Measurements from ENCODE around the gene NDRG4. TPM values are rescaled to one million over a fixed set of nuclear protein-coding genes. Genes with fewer than 3 reads are reported as not detected.

NDRG4 gene
- total and polyA plus RNA-seq, 2 of the 13 experiments (the other 11 are each of a cell fraction or from before 2014, with no cell fraction given), result 1.7 to 2.7 TPM

DNA sequence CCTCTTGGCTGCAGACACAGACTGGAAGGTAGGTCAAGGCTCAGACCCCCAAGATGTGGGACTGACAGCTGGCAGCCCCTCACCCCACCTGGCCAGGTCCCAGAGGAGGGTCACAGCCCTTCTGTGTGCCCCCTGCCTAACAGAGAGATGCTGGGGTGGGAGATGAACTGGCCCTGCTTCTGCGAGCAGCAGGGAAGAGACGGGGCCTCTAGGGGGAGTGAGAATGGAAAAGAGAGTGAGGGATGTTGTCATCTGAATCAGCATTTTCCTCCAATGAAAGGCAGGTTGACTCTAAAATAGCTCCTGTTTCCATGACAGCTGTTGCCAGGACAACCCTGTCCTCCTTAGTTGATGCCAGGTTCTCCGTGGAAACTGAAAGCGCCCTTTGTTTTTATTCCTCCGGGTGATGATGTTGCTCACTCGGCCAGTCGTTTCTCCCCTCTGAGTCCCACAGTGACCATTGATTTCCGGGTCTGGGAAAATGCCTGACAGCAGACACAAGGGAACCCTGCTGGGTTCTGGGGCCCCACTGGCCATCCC lies 4.9 kb upstream of the NDRG4 start:
- in situ Hi-C loops (cut with HindIII; ENCODE audit: extremely low pct_ligation_motif_present, low pct_unique_long_range_greater_than_20kb), result no loop called here
- Histone ChIP-seq H3K36me3 (replicated peaks in 1 of 2; ENCODE audit: control insufficient read depth in 1 of 2, insufficient read depth in 2 of 2, low read length in 2 of 2) (no peaks in the 10 kb centered on the region), H3K9me3 (ENCODE audit: low read length) (no peaks in the 10 kb centered on the region), H3K27me3 (ENCODE audit: control insufficient read depth in 1 of 2, insufficient read depth in 2 of 2, low read length in 2 of 2) (peaks cover 0 to 18% of the 10 kb centered on the region in 2 experiments; a peak in 2 of 5 replicates), H3K4me2 (ENCODE audit: low read depth, low read length) (no peak overlapping the region), H3K9ac (ENCODE audit: insufficient read depth, low read depth, low read length) (no peak overlapping the region), H3K27ac (ENCODE audit: extremely low read length, insufficient read depth, low read length) (no peak overlapping the region), H3K4me3 (replicated peaks in 1 of 3; ENCODE audit: insufficient read depth in 1 of 3, low read depth in 2 of 3, low read length in 3 of 3) (no peak overlapping the region), H4K20me1 (ENCODE audit: insufficient read depth, low read length) (no peaks in the 10 kb centered on the region), H3K79me2 (ENCODE audit: insufficient read depth, low read length) (no peaks in the 10 kb centered on the region), H2AFZ (ENCODE audit: low read length) (no peak overlapping the region), H3K4me1 (ENCODE audit: insufficient read depth, low read length) (peaks cover 16% of the 10 kb centered on the region)
- ATAC-seq (peak; percentile 72), FAIRE-seq (peak; percentile 97), DNase-seq (ENCODE audit: low spot score) (peak; percentile 96)
- intact Hi-C loops (cut with micrococcal nuclease; ENCODE audit: unreplicated experiment), result loop anchor here (5.0 kb wide), 1 partner anchor 262 kb away; no protein-coding TSS in a partner anchor
- 0% methylated on average over 8 of the region's 8 CpGs for WGBS (ENCODE audit: low lambda C conversion rate)
- CTCF ChIA-PET (ENCODE audit: low intra/inter-chr PET ratio, low total read pairs), result interaction anchor here (0.8 kb wide), 1 partner anchor 143 kb away, joined by 3 read pairs; no protein-coding TSS in a partner anchor
- no TSS peak for BruUV-seq (replicated peaks)
- POLR2A ChIA-PET, result no interaction called here
- TF ChIP-seq SMARCC2 (IDR thresholded peaks at IDR 0.05), result no peak
- TF ChIP-seq RFXANK (CRISPR knock-in tag; IDR thresholded peaks at IDR 0.05), result peak; percentile 86; the same call in 1 of the 2 replicates
- TF ChIP-seq CREB1 (IDR thresholded peaks at IDR 0.05), result no peak
- no peak for TF ChIP-seq CREB1 (CRISPR knock-in tag; IDR thresholded peaks at IDR 0.05)
- TF ChIP-seq SP1 (IDR thresholded peaks at IDR 0.05), result no peak
- TF ChIP-seq SP1 (CRISPR knock-in tag; IDR thresholded peaks at IDR 0.05), result no peak
- TF ChIP-seq MEIS2 (CRISPR knock-in tag; IDR thresholded peaks at IDR 0.05), result no peak
- TF ChIP-seq, protein P1, sequence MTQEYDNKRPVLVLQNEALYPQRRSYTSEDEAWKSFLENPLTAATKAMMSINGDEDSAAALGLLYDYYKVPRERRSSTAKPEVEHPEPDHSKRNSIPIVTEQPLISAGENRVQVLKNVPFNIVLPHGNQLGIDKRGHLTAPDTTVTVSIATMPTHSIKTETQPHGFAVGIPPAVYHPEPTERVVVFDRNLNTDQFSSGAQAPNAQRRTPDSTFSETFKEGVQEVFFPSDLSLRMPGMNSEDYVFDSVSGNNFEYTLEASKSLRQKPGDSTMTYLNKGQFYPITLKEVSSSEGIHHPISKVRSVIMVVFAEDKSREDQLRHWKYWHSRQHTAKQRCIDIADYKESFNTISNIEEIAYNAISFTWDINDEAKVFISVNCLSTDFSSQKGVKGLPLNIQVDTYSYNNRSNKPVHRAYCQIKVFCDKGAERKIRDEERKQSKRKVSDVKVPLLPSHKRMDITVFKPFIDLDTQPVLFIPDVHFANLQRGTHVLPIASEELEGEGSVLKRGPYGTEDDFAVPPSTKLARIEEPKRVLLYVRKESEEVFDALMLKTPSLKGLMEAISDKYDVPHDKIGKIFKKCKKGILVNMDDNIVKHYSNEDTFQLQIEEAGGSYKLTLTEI (CRISPR knock-in tag; conservative IDR thresholded peaks at IDR 0.05), result no peak
- no peak for TF ChIP-seq ZNF564 (CRISPR knock-in tag; IDR thresholded peaks at IDR 0.05)
- no peak for TF ChIP-seq TAF1 (CRISPR knock-in tag; IDR thresholded peaks at IDR 0.05)
- TF ChIP-seq ZNF20 (CRISPR knock-in tag; IDR thresholded peaks at IDR 0.05), result no peak
- no peak for TF ChIP-seq ZBTB21 (CRISPR knock-in tag; IDR thresholded peaks at IDR 0.05)
- TF ChIP-seq, protein P2, sequence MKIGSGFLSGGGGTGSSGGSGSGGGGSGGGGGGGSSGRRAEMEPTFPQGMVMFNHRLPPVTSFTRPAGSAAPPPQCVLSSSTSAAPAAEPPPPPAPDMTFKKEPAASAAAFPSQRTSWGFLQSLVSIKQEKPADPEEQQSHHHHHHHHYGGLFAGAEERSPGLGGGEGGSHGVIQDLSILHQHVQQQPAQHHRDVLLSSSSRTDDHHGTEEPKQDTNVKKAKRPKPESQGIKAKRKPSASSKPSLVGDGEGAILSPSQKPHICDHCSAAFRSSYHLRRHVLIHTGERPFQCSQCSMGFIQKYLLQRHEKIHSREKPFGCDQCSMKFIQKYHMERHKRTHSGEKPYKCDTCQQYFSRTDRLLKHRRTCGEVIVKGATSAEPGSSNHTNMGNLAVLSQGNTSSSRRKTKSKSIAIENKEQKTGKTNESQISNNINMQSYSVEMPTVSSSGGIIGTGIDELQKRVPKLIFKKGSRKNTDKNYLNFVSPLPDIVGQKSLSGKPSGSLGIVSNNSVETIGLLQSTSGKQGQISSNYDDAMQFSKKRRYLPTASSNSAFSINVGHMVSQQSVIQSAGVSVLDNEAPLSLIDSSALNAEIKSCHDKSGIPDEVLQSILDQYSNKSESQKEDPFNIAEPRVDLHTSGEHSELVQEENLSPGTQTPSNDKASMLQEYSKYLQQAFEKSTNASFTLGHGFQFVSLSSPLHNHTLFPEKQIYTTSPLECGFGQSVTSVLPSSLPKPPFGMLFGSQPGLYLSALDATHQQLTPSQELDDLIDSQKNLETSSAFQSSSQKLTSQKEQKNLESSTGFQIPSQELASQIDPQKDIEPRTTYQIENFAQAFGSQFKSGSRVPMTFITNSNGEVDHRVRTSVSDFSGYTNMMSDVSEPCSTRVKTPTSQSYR (CRISPR knock-in tag; IDR thresholded peaks at IDR 0.05; ENCODE audit: borderline replicate concordance), result no peak
- TF ChIP-seq ZNF781 (CRISPR knock-in tag; IDR thresholded peaks at IDR 0.05; ENCODE audit: borderline replicate concordance, not compliant biosample characterization), result no peak
- TF ChIP-seq, protein P3, sequence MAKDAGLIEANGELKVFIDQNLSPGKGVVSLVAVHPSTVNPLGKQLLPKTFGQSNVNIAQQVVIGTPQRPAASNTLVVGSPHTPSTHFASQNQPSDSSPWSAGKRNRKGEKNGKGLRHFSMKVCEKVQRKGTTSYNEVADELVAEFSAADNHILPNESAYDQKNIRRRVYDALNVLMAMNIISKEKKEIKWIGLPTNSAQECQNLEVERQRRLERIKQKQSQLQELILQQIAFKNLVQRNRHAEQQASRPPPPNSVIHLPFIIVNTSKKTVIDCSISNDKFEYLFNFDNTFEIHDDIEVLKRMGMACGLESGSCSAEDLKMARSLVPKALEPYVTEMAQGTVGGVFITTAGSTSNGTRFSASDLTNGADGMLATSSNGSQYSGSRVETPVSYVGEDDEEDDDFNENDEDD (CRISPR knock-in tag; IDR thresholded peaks at IDR 0.05; ENCODE audit: borderline replicate concordance), result no peak
- TF ChIP-seq FOXA3 (CRISPR knock-in tag; IDR thresholded peaks at IDR 0.05), result 0 out of 2 replicates have a peak, but pooled peaks have one; percentile 6
- no peak for TF ChIP-seq DPF2 (CRISPR knock-in tag; IDR thresholded peaks at IDR 0.05; ENCODE audit: borderline replicate concordance, low read depth)
- no peak for TF ChIP-seq ZNF773 (CRISPR knock-in tag; IDR thresholded peaks at IDR 0.05; ENCODE audit: borderline replicate concordance)
- TF ChIP-seq RNF2 (conservative IDR thresholded peaks at IDR 0.05; ENCODE audit: low read depth), result 0 out of 2 replicates have a peak, but pooled peaks have one; percentile 29
- no peak for TF ChIP-seq ZNF335 (CRISPR knock-in tag; IDR thresholded peaks at IDR 0.05)
- TF ChIP-seq NR1H2 (CRISPR knock-in tag; IDR thresholded peaks at IDR 0.05; ENCODE audit: borderline replicate concordance, low read depth), result no peak
